ENCODE results near the gene ASCL1. TPM values are rescaled to one million over a fixed set of nuclear protein-coding genes. Genes with fewer than 3 reads are reported as not detected.
A peak's percentile ranks its signal among the peaks of the same experiment; 100 is the strongest.

Gene ASCL1
- total and polyA plus RNA-seq, 2 of the 13 experiments (the other 11 are each of a cell fraction or from before 2014, with no cell fraction given), result not detected

- H4K20me1 ChIP-seq (ENCODE audit: insufficient read depth, low read length), result no peaks in the 10 kb centered on the region
- peaks cover 20% of the 10 kb centered on the region for H3K4me1 ChIP-seq (ENCODE audit: insufficient read depth, low read length)
- peaks cover 0 to 13% of the 10 kb centered on the region in 2 experiments; a peak in 2 of 5 replicates for H3K27me3 ChIP-seq (ENCODE audit: control insufficient read depth in 1 of 2, insufficient read depth in 2 of 2, low read length in 2 of 2)
- H3K4me3 ChIP-seq (replicated peaks in 1 of 3; ENCODE audit: insufficient read depth in 1 of 3, low read depth in 2 of 3, low read length in 3 of 3), result peak overlapping the region in 1 of 3 experiments; percentile 6; a peak in 2 of 6 replicates
- CTCF ChIA-PET (ENCODE audit: low intra/inter-chr PET ratio, low total read pairs), result interaction anchor here (1.1 to 3.0 kb wide), 2 partner anchors 67 to 598 kb away, joined by 3 to 31 read pairs; no protein-coding TSS in a partner anchor
- no peaks in the 10 kb centered on the region for H3K9me3 ChIP-seq (ENCODE audit: low read length)
- H3K4me2 ChIP-seq (ENCODE audit: low read depth, low read length), result peak overlapping the region; percentile 43
- no peaks in the 10 kb centered on the region for H3K36me3 ChIP-seq (replicated peaks in 1 of 2; ENCODE audit: control insufficient read depth in 1 of 2, insufficient read depth in 2 of 2, low read length in 2 of 2)
- peak; percentile 81 for FAIRE-seq
- H3K27ac ChIP-seq (ENCODE audit: extremely low read length, insufficient read depth, low read length), result no peak overlapping the region
- H2AFZ ChIP-seq (ENCODE audit: low read length), result no peak overlapping the region
- peak; percentile 98 for ATAC-seq
- intact Hi-C loops (cut with micrococcal nuclease; ENCODE audit: unreplicated experiment) (loop anchor here (1.0 kb wide), 2 partner anchors 554 to 598 kb away; no protein-coding TSS in a partner anchor), in situ Hi-C loops (cut with HindIII; ENCODE audit: extremely low pct_ligation_motif_present, low pct_unique_long_range_greater_than_20kb) (no loop called here)
- H3K9ac ChIP-seq (ENCODE audit: insufficient read depth, low read depth, low read length), result no peak overlapping the region
- no TSS peak for BruUV-seq (replicated peaks)
- no peaks in the 10 kb centered on the region for H3K79me2 ChIP-seq (ENCODE audit: insufficient read depth, low read length)
- 61% methylated on average over 23 of the region's 37 CpGs for WGBS (ENCODE audit: low lambda C conversion rate)
- DNase-seq (ENCODE audit: low spot score), result peak; percentile 65
- POLR2A ChIA-PET, result interaction anchor here (0.6 to 1.1 kb wide), 3 partner anchors 65 to 1013 kb away, joined by 3 read pairs; no protein-coding TSS in a partner anchor
- TF ChIP-seq MED1 (CRISPR knock-in tag; IDR thresholded peaks at IDR 0.05) (no peak), CENPBD1 (CRISPR knock-in tag; IDR thresholded peaks at IDR 0.05; ENCODE audit: borderline replicate concordance, low read depth) (no peak), HIC2 (CRISPR knock-in tag; IDR thresholded peaks at IDR 0.05; ENCODE audit: low read depth) (no peak), POLR2G (IDR thresholded peaks at IDR 0.05; ENCODE audit: low read depth, low read length) (no peak), MAZ (IDR thresholded peaks at IDR 0.05; ENCODE audit: borderline replicate concordance, low read depth, low read length) (no peak), MAZ (CRISPR knock-in tag; IDR thresholded peaks at IDR 0.05; ENCODE audit: low read depth) (0 out of 2 replicates have a peak, but pooled peaks have one; percentile 21), NFYC (CRISPR knock-in tag; IDR thresholded peaks at IDR 0.05) (no peak), RORA (CRISPR knock-in tag; IDR thresholded peaks at IDR 0.05) (no peak), ZNF672 (CRISPR knock-in tag; IDR thresholded peaks at IDR 0.05) (no peak), ZNF326 (CRISPR knock-in tag; IDR thresholded peaks at IDR 0.05; ENCODE audit: borderline replicate concordance) (no peak), FOXK1 (CRISPR knock-in tag; IDR thresholded peaks at IDR 0.05; ENCODE audit: borderline replicate concordance, low read depth) (0 out of 2 replicates have a peak, but pooled peaks have one; percentile 22)
- TF ChIP-seq, protein P1, sequence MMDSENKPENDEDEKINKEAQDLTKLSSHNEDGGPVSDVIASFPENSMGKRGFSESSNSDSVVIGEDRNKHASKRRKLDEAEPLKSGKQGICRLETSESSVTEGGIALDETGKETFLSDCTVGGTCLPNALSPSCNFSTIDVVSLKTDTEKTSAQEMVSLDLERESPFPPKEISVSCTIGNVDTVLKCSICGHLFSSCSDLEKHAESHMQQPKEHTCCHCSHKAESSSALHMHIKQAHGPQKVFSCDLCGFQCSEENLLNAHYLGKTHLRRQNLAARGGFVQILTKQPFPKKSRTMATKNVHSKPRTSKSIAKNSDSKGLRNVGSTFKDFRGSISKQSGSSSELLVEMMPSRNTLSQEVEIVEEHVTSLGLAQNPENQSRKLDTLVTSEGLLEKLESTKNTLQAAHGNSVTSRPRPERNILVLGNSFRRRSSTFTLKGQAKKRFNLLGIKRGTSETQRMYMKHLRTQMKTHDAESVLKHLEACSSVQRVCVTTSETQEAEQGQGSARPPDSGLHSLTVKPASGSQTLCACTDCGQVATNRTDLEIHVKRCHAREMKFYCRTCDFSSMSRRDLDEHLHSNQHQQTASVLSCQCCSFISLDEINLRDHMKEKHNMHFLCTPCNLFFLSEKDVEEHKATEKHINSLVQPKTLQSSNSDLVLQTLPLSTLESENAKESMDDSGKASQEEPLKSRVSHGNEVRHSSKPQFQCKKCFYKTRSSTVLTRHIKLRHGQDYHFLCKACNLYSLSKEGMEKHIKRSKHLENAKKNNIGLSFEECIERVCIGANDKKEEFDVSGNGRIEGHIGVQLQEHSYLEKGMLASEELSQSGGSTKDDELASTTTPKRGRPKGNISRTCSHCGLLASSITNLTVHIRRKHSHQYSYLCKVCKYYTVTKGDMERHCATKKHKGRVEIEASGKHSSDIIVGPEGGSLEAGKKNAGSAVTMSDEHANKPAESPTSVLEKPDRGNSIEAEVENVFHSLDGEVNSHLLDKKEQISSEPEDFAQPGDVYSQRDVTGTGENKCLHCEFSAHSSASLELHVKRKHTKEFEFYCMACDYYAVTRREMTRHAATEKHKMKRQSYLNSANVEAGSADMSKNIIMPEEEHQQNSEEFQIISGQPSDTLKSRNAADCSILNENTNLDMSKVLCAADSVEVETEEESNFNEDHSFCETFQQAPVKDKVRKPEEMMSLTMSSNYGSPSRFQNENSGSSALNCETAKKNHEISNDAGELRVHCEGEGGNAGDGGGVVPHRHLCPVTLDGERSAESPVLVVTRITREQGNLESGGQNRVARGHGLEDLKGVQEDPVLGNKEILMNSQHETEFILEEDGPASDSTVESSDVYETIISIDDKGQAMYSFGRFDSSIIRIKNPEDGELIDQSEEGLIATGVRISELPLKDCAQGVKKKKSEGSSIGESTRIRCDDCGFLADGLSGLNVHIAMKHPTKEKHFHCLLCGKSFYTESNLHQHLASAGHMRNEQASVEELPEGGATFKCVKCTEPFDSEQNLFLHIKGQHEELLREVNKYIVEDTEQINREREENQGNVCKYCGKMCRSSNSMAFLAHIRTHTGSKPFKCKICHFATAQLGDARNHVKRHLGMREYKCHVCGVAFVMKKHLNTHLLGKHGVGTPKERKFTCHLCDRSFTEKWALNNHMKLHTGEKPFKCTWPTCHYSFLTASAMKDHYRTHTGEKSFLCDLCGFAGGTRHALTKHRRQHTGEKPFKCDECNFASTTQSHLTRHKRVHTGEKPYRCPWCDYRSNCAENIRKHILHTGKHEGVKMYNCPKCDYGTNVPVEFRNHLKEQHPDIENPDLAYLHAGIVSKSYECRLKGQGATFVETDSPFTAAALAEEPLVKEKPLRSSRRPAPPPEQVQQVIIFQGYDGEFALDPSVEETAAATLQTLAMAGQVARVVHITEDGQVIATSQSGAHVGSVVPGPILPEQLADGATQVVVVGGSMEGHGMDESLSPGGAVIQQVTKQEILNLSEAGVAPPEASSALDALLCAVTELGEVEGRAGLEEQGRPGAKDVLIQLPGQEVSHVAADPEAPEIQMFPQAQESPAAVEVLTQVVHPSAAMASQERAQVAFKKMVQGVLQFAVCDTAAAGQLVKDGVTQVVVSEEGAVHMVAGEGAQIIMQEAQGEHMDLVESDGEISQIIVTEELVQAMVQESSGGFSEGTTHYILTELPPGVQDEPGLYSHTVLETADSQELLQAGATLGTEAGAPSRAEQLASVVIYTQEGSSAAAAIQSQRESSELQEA (CRISPR knock-in tag; IDR thresholded peaks at IDR 0.05; ENCODE audit: not compliant biosample characterization), result no peak
Measured at GRCh38 chr12:102950107-102950949, 7.1 kb upstream of the ASCL1 start.

All from HepG2 (cell line).